Bronchial epithelial cell (primary cell): ENCODE measurements around the gene FNIP1. TPM values are rescaled to one million over a fixed set of nuclear protein-coding genes. Genes with fewer than 3 reads are reported as not detected.

ENCODE experiments used
- DNase-seq: peaks from one replicate; pipeline ENCODE4 v3.0.0-alpha.2; 2010; ENCODE audit warnings: low read depth
- FAIRE-seq: peaks from 2 replicates; lab custom pipeline; 2011; peaks lifted over from hg19 to GRCh38; lab: Jason Lieb, UNC
- H3K27me3 ChIP-seq: 2 replicates; pipeline ENCODE4 v1.5.1; 2011; ENCODE audit warnings: low read length; ENCODE audit not compliant: control insufficient read depth, insufficient read depth
- H3K36me3 ChIP-seq: 2 replicates; pipeline ENCODE4 v1.5.1; 2011; ENCODE audit warnings: low read length; ENCODE audit not compliant: control insufficient read depth, insufficient read depth
- H3K4me3 ChIP-seq: 2 replicates; pipeline ENCODE4 v1.5.1; 2011; ENCODE audit warnings: mild to moderate bottlenecking, low read depth, low read length, control low read depth
- CTCF ChIP-seq: IDR thresholded peaks from 2 replicates; pipeline ENCODE4 v1.5.1; 2011; ENCODE audit warnings: mild to moderate bottlenecking, moderate library complexity, low read length, control low read depth, inconsistent platforms; ENCODE audit not compliant: insufficient read depth, severe bottlenecking
- total RNA-seq: library from RNA; depleted of rRNA; stranded (reverse); fragments of >200 nt; gene quantifications from 2 replicates; pipeline ENCODE4 v1.2.1, GENCODE V29; 2014

Gene FNIP1
- total RNA-seq, 1 donor from 2014 or later, result 45.0 TPM

- DNase-seq (peak; percentile 38), FAIRE-seq (no peak)
- TF ChIP-seq CTCF, result no peak
- H3K36me3 ChIP-seq, result no peaks in the 10 kb centered on the region
- no peak overlapping the region for H3K4me3 ChIP-seq
- H3K27me3 ChIP-seq, result no peaks in the 10 kb centered on the region
Measured at GRCh38 chr5:131747180-131748105, 49.4 kb downstream of the FNIP1 start.

GRCh38 chr5:131746423-131746822, 50.4 kb downstream of the FNIP1 start:
- TF ChIP-seq CTCF, result no peak
- no peaks in the 10 kb centered on the region for H3K36me3 ChIP-seq
- DNase-seq (no peak), FAIRE-seq (no peak)
- no peak overlapping the region for H3K4me3 ChIP-seq
- no peaks in the 10 kb centered on the region for H3K27me3 ChIP-seq

- H3K36me3 ChIP-seq, result no peaks in the 10 kb centered on the region
- no peaks in the 10 kb centered on the region for H3K27me3 ChIP-seq
- DNase-seq (no peak), FAIRE-seq (no peak)
- TF ChIP-seq CTCF, result no peak
- H3K4me3 ChIP-seq, result no peak overlapping the region
Measured at GRCh38 chr5:131745703-131746102, 51.1 kb downstream of the FNIP1 start.

- H3K4me3 ChIP-seq, result no peak overlapping the region
- FAIRE-seq (no peak), DNase-seq (no peak)
- TF ChIP-seq CTCF, result no peak
- no peaks in the 10 kb centered on the region for H3K36me3 ChIP-seq
- no peaks in the 10 kb centered on the region for H3K27me3 ChIP-seq
Measured at GRCh38 chr5:131745155-131745554, 51.7 kb downstream of the FNIP1 start.

- no peak for DNase-seq
- Histone ChIP-seq H3K4me3 (no peak overlapping the region), H3K27me3 (no peaks in the 10 kb centered on the region), H3K36me3 (no peaks in the 10 kb centered on the region)
- no peak for FAIRE-seq
- TF ChIP-seq CTCF, result no peak
Measured at GRCh38 chr5:131740477-131740876, 56.3 kb downstream of the FNIP1 start.
